Lung (tissue), 12 donors: ENCODE results near the gene CLK2. TPM values are rescaled to one million over a fixed set of nuclear protein-coding genes. Genes with fewer than 3 reads are reported as not detected.
A peak's percentile ranks its signal among the peaks of the same experiment; 100 is the strongest.

Experiments used
- ATAC-seq: fragments of 200-7000 bp; cut with Tn5 transposase; one replicate; pipeline ENCODE4 v1.9.1; 2020; ENCODE audit warnings: moderate number of reproducible peaks; ENCODE audit not compliant: insufficient read depth, low FRiP score
- DNase-seq, 3 donors: peaks; one replicate each; pipeline ENCODE4 v3.0.0-alpha.2; 2013 to 2017
- H3K27ac ChIP-seq, 2 donors: one replicate each; pipeline ENCODE4 v1.5.1; 2013; ENCODE audit warnings: mild to moderate bottlenecking in 2 of 2, moderate library complexity in 2 of 2, control low read depth in 1 of 2, inconsistent platforms in 1 of 2, low read depth in 1 of 2, low read length in 1 of 2
- H3K27me3 ChIP-seq, 3 donors: one replicate each; pipeline ENCODE4 v1.5.1; 2013; ENCODE audit warnings: low read length in 2 of 3; ENCODE audit not compliant: control insufficient read depth in 3 of 3, insufficient read depth in 3 of 3
- H3K36me3 ChIP-seq, 4 donors: one replicate each; pipeline ENCODE4 v1.5.1; 2013; ENCODE audit warnings: low read length in 4 of 4, mild to moderate bottlenecking in 1 of 4, moderate library complexity in 1 of 4; ENCODE audit not compliant: control insufficient read depth in 4 of 4, insufficient read depth in 4 of 4
- H3K4me1 ChIP-seq, 5 donors: one replicate each; pipeline ENCODE4 v1.5.1; 2013; ENCODE audit warnings: low read length in 5 of 5, mild to moderate bottlenecking in 2 of 5, moderate library complexity in 1 of 5; ENCODE audit not compliant: control insufficient read depth in 5 of 5, insufficient read depth in 5 of 5
- H3K4me3 ChIP-seq: one replicate; pipeline ENCODE4 v1.5.1; 2013; ENCODE audit warnings: mild to moderate bottlenecking, control low read depth, moderate library complexity
- H3K9ac ChIP-seq, 2 donors: one replicate each; pipeline ENCODE4 v1.5.1; 2013; ENCODE audit warnings: low read length in 2 of 2, control low read depth in 1 of 2; ENCODE audit not compliant: insufficient read depth in 1 of 2
- H3K9me3 ChIP-seq, 4 donors: one replicate each; pipeline ENCODE4 v1.5.1; 2013; ENCODE audit warnings: low read length in 3 of 4, mild to moderate bottlenecking in 1 of 4, moderate library complexity in 1 of 4; ENCODE audit not compliant: control insufficient read depth in 4 of 4, insufficient read depth in 3 of 4
- WGBS, 2 donors: extraction: QIAGEN DNeasy Blood & Tissue Kit; methylation state at CpG; one replicate each; pipeline ENCODE4 v1.1.7; 2013; 5-methylcytosine and 5-hydroxymethylcytosine counted together
- polyA plus RNA-seq, 2 donors: library from polyadenylated mRNA; stranded (reverse); fragments of 200-250 nt; gene quantifications; one replicate each; pipeline ENCODE4 v1.2.1, GENCODE V29; 2013
- total RNA-seq, 2 donors: library from RNA; depleted of rRNA in 1 of 2; stranded (reverse); fragments of >200 nt in 1 of 2; gene quantifications; one replicate each; pipeline ENCODE4 v1.2.1, GENCODE V29; 2014 to 2021
- TF ChIP-seq, protein P1 (sequence below): IDR thresholded peaks from 2 replicates; pipeline ENCODE4 v1.5.1; 2012; ENCODE audit warnings: mild to moderate bottlenecking; ENCODE audit errors: control extremely low read depth, extremely low read depth
- donor health status: control.
- donor health status: control.
- donor health status: Bipolar disorder and iron deficiency.
- donor health status: healthy.
- donor health status: DM: yes; HTN: yes; CAD: no.

CLK2 gene
- total and polyA plus RNA-seq, 4 donors: 41.1 to 56.5 (median 54.2) TPM

DNA sequence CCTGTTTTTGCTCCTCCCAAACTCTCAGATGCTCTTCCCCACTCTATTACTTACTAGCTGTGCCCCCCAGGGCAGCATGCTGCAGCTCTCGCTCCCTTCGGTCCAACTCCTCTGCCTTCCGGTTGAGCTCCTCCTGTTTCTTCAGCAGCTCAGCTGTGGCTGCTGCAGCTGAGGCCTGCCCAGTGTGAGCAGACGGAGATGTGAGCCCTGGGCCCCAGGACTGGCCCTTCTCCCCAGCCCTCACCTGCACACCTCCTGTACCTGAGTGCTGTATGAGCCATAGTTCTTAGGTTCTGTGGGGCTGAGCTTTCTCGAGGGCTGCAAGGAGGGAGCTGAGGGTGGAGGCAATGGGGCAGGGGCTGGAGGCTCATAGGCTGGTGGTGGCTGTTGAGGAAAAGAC lies 13.0 kb downstream of the CLK2 start:
- ATAC-seq (no peak), DNase-seq (no peak)
- Histone ChIP-seq H3K27ac (no peak overlapping the region), H3K4me3 (no peak overlapping the region), H3K36me3 (peaks cover 7 to 31% (median 25%) of the 10 kb centered on the region in 4 donors), H3K9me3 (no peaks in the 10 kb centered on the region), H3K4me1 (peaks cover 6 to 25% (median 7%) of the 10 kb centered on the region in 5 donors), H3K27me3 (no peaks in the 10 kb centered on the region), H3K9ac (no peak overlapping the region)
- TF ChIP-seq, protein P1, sequence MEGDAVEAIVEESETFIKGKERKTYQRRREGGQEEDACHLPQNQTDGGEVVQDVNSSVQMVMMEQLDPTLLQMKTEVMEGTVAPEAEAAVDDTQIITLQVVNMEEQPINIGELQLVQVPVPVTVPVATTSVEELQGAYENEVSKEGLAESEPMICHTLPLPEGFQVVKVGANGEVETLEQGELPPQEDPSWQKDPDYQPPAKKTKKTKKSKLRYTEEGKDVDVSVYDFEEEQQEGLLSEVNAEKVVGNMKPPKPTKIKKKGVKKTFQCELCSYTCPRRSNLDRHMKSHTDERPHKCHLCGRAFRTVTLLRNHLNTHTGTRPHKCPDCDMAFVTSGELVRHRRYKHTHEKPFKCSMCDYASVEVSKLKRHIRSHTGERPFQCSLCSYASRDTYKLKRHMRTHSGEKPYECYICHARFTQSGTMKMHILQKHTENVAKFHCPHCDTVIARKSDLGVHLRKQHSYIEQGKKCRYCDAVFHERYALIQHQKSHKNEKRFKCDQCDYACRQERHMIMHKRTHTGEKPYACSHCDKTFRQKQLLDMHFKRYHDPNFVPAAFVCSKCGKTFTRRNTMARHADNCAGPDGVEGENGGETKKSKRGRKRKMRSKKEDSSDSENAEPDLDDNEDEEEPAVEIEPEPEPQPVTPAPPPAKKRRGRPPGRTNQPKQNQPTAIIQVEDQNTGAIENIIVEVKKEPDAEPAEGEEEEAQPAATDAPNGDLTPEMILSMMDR: no peak
- 93 to 95% methylated on average over 5 of the region's 5 CpGs for WGBS, 2 donors

DNA sequence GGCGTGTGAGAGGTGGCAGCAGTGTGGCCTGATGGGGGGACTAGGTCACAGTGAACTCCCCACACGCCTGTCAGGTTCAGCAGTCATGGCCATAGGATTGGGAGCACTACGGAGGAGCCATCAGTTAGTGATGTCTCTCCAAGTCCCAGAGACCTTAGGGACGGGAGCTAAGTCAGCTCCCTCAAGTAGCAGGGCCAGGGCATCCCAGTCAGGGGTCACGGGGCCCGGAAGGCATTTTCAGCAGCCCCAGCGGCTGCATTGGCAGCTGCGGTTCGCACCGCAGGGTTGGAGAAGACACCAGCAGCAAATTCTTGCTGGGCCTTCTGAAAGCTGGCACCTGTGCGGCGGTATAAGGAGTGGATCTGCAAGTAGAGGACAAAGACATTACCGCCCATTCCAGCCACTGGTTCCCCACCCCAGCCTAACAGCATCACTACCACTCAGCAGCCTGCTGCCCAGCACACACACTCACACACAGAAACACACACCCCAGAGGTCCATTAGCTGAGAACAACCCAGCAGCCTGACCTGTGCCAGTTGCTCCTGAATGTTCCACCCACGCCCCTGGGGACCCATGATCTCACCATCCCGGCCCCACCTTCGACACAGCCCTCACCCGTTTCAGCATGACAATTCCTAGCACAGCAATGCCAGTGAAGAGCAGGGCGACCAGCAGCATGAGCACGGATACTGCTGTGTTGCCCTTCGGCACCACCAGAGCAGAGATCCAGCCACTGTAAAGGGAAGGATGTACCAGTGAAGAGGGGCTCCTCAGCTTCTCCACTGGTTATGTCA lies 17.0 kb downstream of the CLK2 start:
- H3K27ac ChIP-seq: peak overlapping the region; percentile 86 to 99
- no peak overlapping the region for H3K4me3 ChIP-seq
- DNase-seq (no peak), ATAC-seq (no peak)
- H3K9ac ChIP-seq: peak overlapping the region in 1 of 2 donors; percentile 17
- peaks cover 5 to 35% (median 11%) of the 10 kb centered on the region in 5 donors for H3K4me1 ChIP-seq
- TF ChIP-seq, protein P1: no peak
- 81% methylated on average over 20 of the region's 20 CpGs for WGBS, 2 donors
- H3K9me3 ChIP-seq: no peaks in the 10 kb centered on the region
- H3K27me3 ChIP-seq: no peaks in the 10 kb centered on the region
- peaks cover 0 to 19% (median 11%) of the 10 kb centered on the region in 4 donors for H3K36me3 ChIP-seq

DNA sequence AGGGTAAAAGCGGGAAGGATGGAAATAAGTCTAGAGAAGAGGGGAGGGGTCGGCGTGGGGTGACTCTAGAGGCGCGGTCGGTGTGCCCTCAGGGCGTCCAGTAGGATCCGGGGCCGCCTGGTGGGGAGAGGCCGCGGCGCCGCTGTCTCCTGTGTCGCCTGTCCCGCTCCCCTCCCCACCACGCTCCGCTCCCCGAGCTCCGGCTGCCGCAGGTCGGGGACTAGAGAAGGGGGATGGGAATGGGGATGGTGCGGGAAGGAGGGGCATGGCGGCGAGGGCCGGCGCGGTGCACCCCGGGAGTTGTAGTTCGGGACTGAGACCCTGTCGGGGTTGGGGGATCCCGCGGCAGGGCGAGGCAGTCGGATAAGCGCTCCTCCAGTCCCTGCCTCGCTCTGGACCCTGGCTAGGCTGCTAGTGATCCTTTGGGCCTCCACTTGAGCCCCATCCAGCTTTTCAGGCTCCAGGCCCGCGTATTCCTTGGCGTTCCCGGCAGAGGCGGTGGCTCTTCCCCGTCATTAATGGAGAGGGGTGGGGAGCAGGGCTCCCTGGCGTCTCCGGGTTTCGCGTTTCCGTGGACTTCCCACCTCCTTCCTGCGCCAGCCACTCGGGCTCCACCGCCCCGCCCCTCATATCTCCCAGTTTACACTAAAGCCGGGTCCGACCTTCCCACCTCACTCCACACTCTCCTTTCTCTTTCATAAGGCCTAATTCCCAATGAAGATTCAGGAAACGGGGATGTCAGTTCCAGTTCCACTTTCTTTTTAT lies 17.9 kb downstream of the CLK2 start, which contains the start of gene ENTREP3:
TSS of gene ENTREP3 (minus strand) at position 241 of the 765 bp plus-strand sequence. CDS start 606 bp downstream, outside the sequence.
- TF ChIP-seq, protein P1: no peak
- DNase-seq: peak; percentile 93 to 95 (median 94)
- Histone ChIP-seq H3K4me3 (peak within 1 kb of the TSS; percentile 60), H3K27me3 (no peaks in the 10 kb centered on the region), H3K9me3 (no peaks in the 10 kb centered on the region), H3K36me3 (peaks cover 0 to 19% (median 11%) of the 10 kb centered on the region in 4 donors), H3K27ac (peak within 1 kb of the TSS; percentile 86 to 99), H3K9ac (peak within 1 kb of the TSS; percentile 17 to 84), H3K4me1 (peaks cover 0 to 32% (median 10%) of the 10 kb centered on the region in 5 donors)
- peak; percentile 91 for ATAC-seq
- WGBS, 2 donors: 1 to 3% methylated on average over 53 to 54 of the region's 54 CpGs
